Fibroblast of lung (primary cell): ENCODE measurements around the gene OBSCN.
"Not testable (repeated sequence)": the region's sequence is repeated elsewhere in the genome, so short reads cannot be mapped to it uniquely, and the experiment has no call there.

Experiments used
- CTCF ChIP-seq, 2 donors: IDR thresholded peaks in 1 of 2; conservative IDR thresholded peaks in 1 of 2; 1 replicate in 1 of 2; 2 replicates in 1 of 2; pipeline ENCODE4 v1.5.1; 2011 to 2012; ENCODE audit warnings: low read length in 2 of 2, control low read depth in 1 of 2, inconsistent platforms in 1 of 2, low read depth in 1 of 2, mild to moderate bottlenecking in 1 of 2
- EZH2 ChIP-seq: IDR thresholded peaks from 2 replicates; pipeline ENCODE4 v1.5.1; 2012; ENCODE audit warnings: low read length, control low read depth, mild to moderate bottlenecking; ENCODE audit errors: missing control alignments

GRCh38 chr1:228188249-228188648, 19.6 kb upstream of the OBSCN start:
- TF ChIP-seq CTCF (conservative IDR thresholded peaks at IDR 0.05 in 1 of 2, IDR thresholded peaks at IDR 0.05 in 1 of 2; ENCODE audit: low read depth in 1 of 2, low read length in 2 of 2); EZH2: not testable (repeated sequence)
